CD4-positive, alpha-beta T cell (primary cell): ENCODE results near the gene AGPS. TPM values are rescaled to one million over a fixed set of nuclear protein-coding genes. Genes with fewer than 3 reads are reported as not detected.
"Not testable (repeated sequence)": the region's sequence is repeated elsewhere in the genome, so short reads cannot be mapped to it uniquely, and the experiment has no call there.

Source experiments
- ATAC-seq: fragments of 200-7000 bp; cut with Tn5 transposase; one replicate; pipeline ENCODE4 v1.10.0; 2022; ENCODE audit warnings: mild to moderate bottlenecking; ENCODE audit not compliant: poor library complexity
- CTCF ChIA-PET: fragments of 350-600 bp; sonication (Branson Sonifier 250); formaldehyde crosslinking; loops from one replicate; lab custom pipeline; 2021; ENCODE audit warnings: antibody characterized with exemption, inconsistent platforms; lab: Charles Lee
- POLR2A ChIA-PET: fragments of 350-600 bp; sonication (Branson Sonifier 250); formaldehyde crosslinking; loops from one replicate; lab custom pipeline; 2021; ENCODE audit warnings: antibody characterized with exemption, inconsistent platforms; lab: Charles Lee
- DNase-seq, 14 experiments: peaks; one replicate each; pipeline ENCODE4 v3.0.0-alpha.2; 2013 to 2020; ENCODE audit warnings: mixed read lengths in 2 of 14
- H3K27ac ChIP-seq, 2 donors: one replicate each; pipeline versions ENCODE4 v1.5.1 to v1.7.0; 2013; ENCODE audit warnings: low read length in 2 of 2, low read depth in 1 of 2, mild to moderate bottlenecking in 1 of 2
- H3K27me3 ChIP-seq, 2 experiments: 1 replicate in 1 of 2; 2 replicates in 1 of 2; pipeline versions ENCODE4 v1.6.1 to v1.7.0; 2013; ENCODE audit warnings: low read length in 2 of 2, control low read depth in 1 of 2, mild to moderate bottlenecking in 1 of 2, moderate library complexity in 1 of 2; ENCODE audit not compliant: insufficient read depth in 2 of 2, control insufficient read depth in 1 of 2
- H3K36me3 ChIP-seq: one replicate; pipeline ENCODE4 v1.6.1; 2013; ENCODE audit warnings: low read length, control low read depth; ENCODE audit not compliant: insufficient read depth
- H3K4me1 ChIP-seq: one replicate; pipeline ENCODE4 v1.6.1; 2013; ENCODE audit warnings: low read length, control low read depth; ENCODE audit not compliant: insufficient read depth
- H3K4me3 ChIP-seq: one replicate; pipeline ENCODE4 v1.5.1; 2013; ENCODE audit warnings: mild to moderate bottlenecking, low read length, moderate library complexity
- H3K9me3 ChIP-seq, 2 experiments: 1 replicate in 1 of 2; 2 replicates in 1 of 2; pipeline versions ENCODE4 v1.6.1 to v1.7.0; 2013; ENCODE audit warnings: low read length in 2 of 2, mild to moderate bottlenecking in 2 of 2, control low read depth in 1 of 2, moderate library complexity in 1 of 2; ENCODE audit not compliant: control insufficient read depth in 1 of 2, insufficient read depth in 1 of 2
- H3K27ac Mint-ChIP-seq: one replicate; pipeline ENCODE4 v1.8.0; 2020; ENCODE audit warnings: mixed read lengths
- H3K27me3 Mint-ChIP-seq: one replicate; pipeline ENCODE4 v1.8.0; 2021; ENCODE audit warnings: mixed read lengths
- H3K36me3 Mint-ChIP-seq: one replicate; pipeline ENCODE4 v1.8.0; 2021; ENCODE audit warnings: low read depth, mixed read lengths
- H3K4me1 Mint-ChIP-seq: one replicate; pipeline ENCODE4 v1.8.0; 2021; ENCODE audit warnings: low read depth, mixed read lengths
- H3K4me3 Mint-ChIP-seq: one replicate; pipeline ENCODE4 v1.8.0; 2020; ENCODE audit warnings: mild to moderate bottlenecking, mixed read lengths
- H3K9me3 Mint-ChIP-seq: one replicate; pipeline ENCODE4 v1.8.0; 2020; ENCODE audit warnings: mixed read lengths
- intact Hi-C, 2 experiments: fragments of 100-400 bp; cut with DNase I in 1 of 2; cut with micrococcal nuclease in 1 of 2; formaldehyde crosslinking; loops; one replicate each; pipeline versions ENCODE4 v1.15.1 to v1.9.0; 2023 to 2025; cut with DNase I, micrococcal nuclease
- total RNA-seq, 174 experiments: library from RNA in 2 of 174; stranded (reverse) in 2 of 174; gene quantifications; one replicate each; pipeline ENCODE4 v1.2.3 and lab custom pipeline; 2021 to 2026
- TF ChIP-seq, protein P1 (sequence below): fragments of 200-600 bp; IDR thresholded peaks from one replicate; pipeline ENCODE4 v1.8.0; 2022; ENCODE audit warnings: antibody characterized with exemption, mild to moderate bottlenecking

The AGPS gene
- total RNA-seq, 2 experiments from 2014 or later: 21.5 to 23.9 TPM

DNA sequence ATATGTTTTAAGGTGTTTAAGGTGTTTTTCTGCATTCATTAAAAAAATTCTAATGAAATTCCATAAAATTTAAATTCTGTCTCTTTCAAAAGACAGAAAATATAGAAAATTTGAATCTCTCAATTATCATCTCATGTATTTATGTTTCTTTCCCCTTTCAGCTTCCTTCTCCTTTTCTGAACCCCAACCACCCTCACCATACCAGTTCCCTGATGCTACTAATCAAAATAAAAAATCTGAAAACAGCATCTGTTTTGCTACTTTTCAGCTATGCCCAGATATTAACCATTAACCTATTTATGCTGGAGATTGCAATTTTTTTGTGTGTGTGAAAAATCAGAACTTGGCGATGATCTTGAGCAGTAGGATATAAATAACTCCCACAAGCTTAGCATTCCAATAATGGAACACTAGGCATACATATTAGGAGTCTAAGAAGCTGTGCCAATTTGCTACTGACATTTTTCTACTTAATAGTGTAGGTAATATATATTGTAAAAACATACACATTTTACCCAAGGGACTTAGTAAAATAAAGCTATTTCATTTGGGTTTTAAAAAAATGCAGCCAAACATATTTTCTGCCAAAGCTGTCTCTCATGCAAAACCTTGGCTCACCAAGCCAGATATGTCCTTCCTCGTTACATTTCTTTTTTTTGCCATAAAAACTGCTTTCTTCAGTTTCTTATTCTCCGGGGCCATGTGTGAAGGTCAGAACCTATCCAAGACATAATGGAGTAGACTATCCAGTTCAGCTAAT is 32.6 kb upstream of the AGPS start:
- Histone ChIP-seq H3K9me3 (no peaks in the 10 kb centered on the region), H3K4me1 (no peaks in the 10 kb centered on the region), H3K36me3 (no peaks in the 10 kb centered on the region), H3K4me3 (no peak overlapping the region), H3K27ac (no peak overlapping the region), H3K27me3 (no peaks in the 10 kb centered on the region)
- Mint-ChIP-seq H3K4me3 (no peak overlapping the region), H3K9me3 (no peaks in the 10 kb centered on the region), H3K4me1 (no peaks in the 10 kb centered on the region), H3K36me3 (no peaks in the 10 kb centered on the region), H3K27ac (no peak overlapping the region), H3K27me3 (no peaks in the 10 kb centered on the region)
- ATAC-seq (no peak), DNase-seq (no peak)
- CTCF ChIA-PET: interaction anchor here (0.7 kb wide), 1 partner anchor 214 kb away, joined by 3 read pairs; no protein-coding TSS in a partner anchor
- intact Hi-C loops: no loop called here
- TF ChIP-seq, protein P1, sequence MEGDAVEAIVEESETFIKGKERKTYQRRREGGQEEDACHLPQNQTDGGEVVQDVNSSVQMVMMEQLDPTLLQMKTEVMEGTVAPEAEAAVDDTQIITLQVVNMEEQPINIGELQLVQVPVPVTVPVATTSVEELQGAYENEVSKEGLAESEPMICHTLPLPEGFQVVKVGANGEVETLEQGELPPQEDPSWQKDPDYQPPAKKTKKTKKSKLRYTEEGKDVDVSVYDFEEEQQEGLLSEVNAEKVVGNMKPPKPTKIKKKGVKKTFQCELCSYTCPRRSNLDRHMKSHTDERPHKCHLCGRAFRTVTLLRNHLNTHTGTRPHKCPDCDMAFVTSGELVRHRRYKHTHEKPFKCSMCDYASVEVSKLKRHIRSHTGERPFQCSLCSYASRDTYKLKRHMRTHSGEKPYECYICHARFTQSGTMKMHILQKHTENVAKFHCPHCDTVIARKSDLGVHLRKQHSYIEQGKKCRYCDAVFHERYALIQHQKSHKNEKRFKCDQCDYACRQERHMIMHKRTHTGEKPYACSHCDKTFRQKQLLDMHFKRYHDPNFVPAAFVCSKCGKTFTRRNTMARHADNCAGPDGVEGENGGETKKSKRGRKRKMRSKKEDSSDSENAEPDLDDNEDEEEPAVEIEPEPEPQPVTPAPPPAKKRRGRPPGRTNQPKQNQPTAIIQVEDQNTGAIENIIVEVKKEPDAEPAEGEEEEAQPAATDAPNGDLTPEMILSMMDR: no peak
- POLR2A ChIA-PET: interaction anchor here (0.6 kb wide), 1 partner anchor 100 kb away, joined by 3 read pairs; no protein-coding TSS in a partner anchor

GRCh38 chr2:177362499-177362898 is 30.1 kb upstream of the AGPS start:
- no peaks in the 10 kb centered on the region for H3K4me1 ChIP-seq
- intact Hi-C loops: no loop called here
- no peak for DNase-seq
- H3K36me3 ChIP-seq: no peaks in the 10 kb centered on the region
- TF ChIP-seq, protein P1: no peak
- Mint-ChIP-seq H3K36me3 (no peaks in the 10 kb centered on the region), H3K27me3 (no peaks in the 10 kb centered on the region), H3K27ac (no peak overlapping the region), H3K9me3 (no peaks in the 10 kb centered on the region), H3K4me1 (no peaks in the 10 kb centered on the region), H3K4me3 (no peak overlapping the region)
- ChIA-PET POLR2A (no interaction called here), CTCF (no interaction called here)
- no peak overlapping the region for H3K4me3 ChIP-seq
- no peaks in the 10 kb centered on the region for H3K9me3 ChIP-seq
- no peak for ATAC-seq
- H3K27me3 ChIP-seq: no peaks in the 10 kb centered on the region
- H3K27ac ChIP-seq: no peak overlapping the region

- no peak overlapping the region for H3K27ac ChIP-seq
- H3K4me3 Mint-ChIP-seq: no peak overlapping the region
- ChIA-PET POLR2A (no interaction called here), CTCF (no interaction called here)
- no peaks in the 10 kb centered on the region for H3K9me3 Mint-ChIP-seq
- TF ChIP-seq, protein P1: no peak
- no peaks in the 10 kb centered on the region for H3K4me1 ChIP-seq
- H3K27me3 Mint-ChIP-seq: no peaks in the 10 kb centered on the region
- no peak overlapping the region for H3K4me3 ChIP-seq
- DNase-seq: no peak
- no peaks in the 10 kb centered on the region for H3K36me3 Mint-ChIP-seq
- H3K4me1 Mint-ChIP-seq: no peaks in the 10 kb centered on the region
- H3K27me3 ChIP-seq: no peaks in the 10 kb centered on the region
- no peak overlapping the region for H3K27ac Mint-ChIP-seq
- ATAC-seq: no peak
- no peaks in the 10 kb centered on the region for H3K36me3 ChIP-seq
- intact Hi-C loops: no loop called here
- peaks cover 0 to under 1% of the 10 kb centered on the region in 2 experiments for H3K9me3 ChIP-seq
Observed at GRCh38 chr2:177363332-177363731, 29.2 kb upstream of the AGPS start.

- H3K4me3 Mint-ChIP-seq, H3K36me3 ChIP-seq, H3K4me1 Mint-ChIP-seq, H3K27me3 Mint-ChIP-seq, H3K27ac Mint-ChIP-seq, H3K4me3 ChIP-seq, H3K4me1 ChIP-seq, DNase-seq, POLR2A ChIA-PET, H3K9me3 ChIP-seq, H3K36me3 Mint-ChIP-seq, H3K27me3 ChIP-seq, ATAC-seq, H3K9me3 Mint-ChIP-seq, H3K27ac ChIP-seq, intact Hi-C loops: not testable (repeated sequence)
- CTCF ChIA-PET: interaction anchor here (1.0 kb wide), 1 partner anchor 201 kb away, joined by 3 read pairs; no protein-coding TSS in a partner anchor
Observed at GRCh38 chr2:177365764-177366163, 26.8 kb upstream of the AGPS start.

- H3K9me3 Mint-ChIP-seq: peaks cover 17% of the 10 kb centered on the region
- DNase-seq, H3K27me3 Mint-ChIP-seq, H3K36me3 Mint-ChIP-seq, H3K4me1 Mint-ChIP-seq, intact Hi-C loops, H3K9me3 ChIP-seq, POLR2A ChIA-PET, H3K27ac ChIP-seq, CTCF ChIA-PET, H3K4me3 ChIP-seq, H3K4me3 Mint-ChIP-seq, H3K27ac Mint-ChIP-seq, H3K4me1 ChIP-seq, H3K36me3 ChIP-seq, H3K27me3 ChIP-seq, ATAC-seq: not testable (repeated sequence)
Observed at GRCh38 chr2:177368023-177368422, 24.6 kb upstream of the AGPS start.
